ENCODE results near the gene NAGPA. TPM values are rescaled to one million over a fixed set of nuclear protein-coding genes. Genes with fewer than 3 reads are reported as not detected.
A peak's percentile ranks its signal among the peaks of the same experiment; 100 is the strongest.
"Not testable (repeated sequence)": the region's sequence is repeated elsewhere in the genome, so short reads cannot be mapped to it uniquely, and the experiment has no call there.

NAGPA gene, protein sequence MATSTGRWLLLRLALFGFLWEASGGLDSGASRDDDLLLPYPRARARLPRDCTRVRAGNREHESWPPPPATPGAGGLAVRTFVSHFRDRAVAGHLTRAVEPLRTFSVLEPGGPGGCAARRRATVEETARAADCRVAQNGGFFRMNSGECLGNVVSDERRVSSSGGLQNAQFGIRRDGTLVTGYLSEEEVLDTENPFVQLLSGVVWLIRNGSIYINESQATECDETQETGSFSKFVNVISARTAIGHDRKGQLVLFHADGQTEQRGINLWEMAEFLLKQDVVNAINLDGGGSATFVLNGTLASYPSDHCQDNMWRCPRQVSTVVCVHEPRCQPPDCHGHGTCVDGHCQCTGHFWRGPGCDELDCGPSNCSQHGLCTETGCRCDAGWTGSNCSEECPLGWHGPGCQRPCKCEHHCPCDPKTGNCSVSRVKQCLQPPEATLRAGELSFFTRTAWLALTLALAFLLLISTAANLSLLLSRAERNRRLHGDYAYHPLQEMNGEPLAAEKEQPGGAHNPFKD
- 10 to 100 TPM; 26.0 to 46.8 (median 30.8) TPM for total RNA-seq

DNA sequence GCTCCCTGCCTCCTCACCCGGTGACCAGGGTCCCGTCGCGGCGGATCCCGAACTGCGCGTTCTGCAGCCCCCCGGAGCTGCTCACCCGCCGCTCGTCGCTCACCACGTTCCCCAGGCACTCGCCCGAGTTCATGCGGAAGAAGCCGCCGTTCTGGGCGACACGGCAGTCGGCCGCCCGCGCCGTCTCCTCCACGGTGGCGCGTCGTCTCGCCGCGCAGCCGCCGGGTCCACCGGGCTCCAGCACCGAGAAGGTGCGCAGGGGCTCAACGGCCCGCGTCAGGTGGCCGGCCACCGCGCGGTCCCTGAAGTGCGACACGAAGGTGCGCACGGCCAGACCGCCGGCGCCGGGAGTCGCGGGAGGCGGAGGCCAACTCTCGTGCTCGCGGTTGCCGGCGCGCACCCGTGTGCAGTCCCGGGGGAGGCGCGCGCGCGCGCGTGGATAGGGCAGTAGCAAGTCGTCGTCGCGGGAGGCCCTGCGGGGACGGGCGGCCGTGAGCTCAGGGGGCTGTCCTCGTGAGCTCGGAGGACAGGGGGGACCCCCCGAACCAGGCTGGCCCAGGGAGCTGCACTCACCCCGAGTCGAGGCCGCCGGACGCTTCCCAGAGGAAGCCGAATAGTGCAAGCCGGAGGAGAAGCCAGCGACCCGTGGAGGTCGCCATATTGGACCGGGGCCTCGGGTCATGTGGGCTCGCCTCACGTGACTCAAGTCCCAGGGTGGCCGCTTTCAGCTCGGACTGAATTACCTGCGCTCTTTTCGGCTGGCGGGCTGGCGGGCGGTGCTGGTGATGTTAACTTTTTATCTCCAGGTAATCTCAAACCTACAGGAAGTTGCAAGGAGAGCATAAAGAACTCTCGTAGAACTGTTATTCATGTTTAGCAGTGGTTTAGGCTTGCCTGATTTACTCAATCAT, at the start of gene NAGPA:
NAGPA (minus strand) TSS at position 680 of the 911 bp plus-strand sequence; CDS start at position 659, 21 bp downstream.
- H3K36me3 ChIP-seq, result no peaks in the 10 kb centered on the region
- H3K9me3 ChIP-seq, result no peaks in the 10 kb centered on the region
- 0 to 1% methylated on average over 8 to 15 of the region's 104 CpGs for WGBS, 2 donors
- intact Hi-C loops (cut with DNase I), result no loop called here
- TF ChIP-seq POLR2A (IDR thresholded peaks at IDR 0.05), result peak; percentile 28 to 34
- TF ChIP-seq, protein P1, sequence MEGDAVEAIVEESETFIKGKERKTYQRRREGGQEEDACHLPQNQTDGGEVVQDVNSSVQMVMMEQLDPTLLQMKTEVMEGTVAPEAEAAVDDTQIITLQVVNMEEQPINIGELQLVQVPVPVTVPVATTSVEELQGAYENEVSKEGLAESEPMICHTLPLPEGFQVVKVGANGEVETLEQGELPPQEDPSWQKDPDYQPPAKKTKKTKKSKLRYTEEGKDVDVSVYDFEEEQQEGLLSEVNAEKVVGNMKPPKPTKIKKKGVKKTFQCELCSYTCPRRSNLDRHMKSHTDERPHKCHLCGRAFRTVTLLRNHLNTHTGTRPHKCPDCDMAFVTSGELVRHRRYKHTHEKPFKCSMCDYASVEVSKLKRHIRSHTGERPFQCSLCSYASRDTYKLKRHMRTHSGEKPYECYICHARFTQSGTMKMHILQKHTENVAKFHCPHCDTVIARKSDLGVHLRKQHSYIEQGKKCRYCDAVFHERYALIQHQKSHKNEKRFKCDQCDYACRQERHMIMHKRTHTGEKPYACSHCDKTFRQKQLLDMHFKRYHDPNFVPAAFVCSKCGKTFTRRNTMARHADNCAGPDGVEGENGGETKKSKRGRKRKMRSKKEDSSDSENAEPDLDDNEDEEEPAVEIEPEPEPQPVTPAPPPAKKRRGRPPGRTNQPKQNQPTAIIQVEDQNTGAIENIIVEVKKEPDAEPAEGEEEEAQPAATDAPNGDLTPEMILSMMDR (IDR thresholded peaks at IDR 0.05), result no peak
- peaks cover 14 to 15% of the 10 kb centered on the region in 2 donors for H3K4me1 ChIP-seq
- no peaks in the 10 kb centered on the region for H3K27me3 ChIP-seq
- peak within 1 kb of the TSS; percentile 67 to 98 (median 84) for H3K4me3 ChIP-seq (replicated peaks in 1 of 3)
- H3K27ac ChIP-seq, result peak within 1 kb of the TSS in 2 of 3 donors; percentile 45 to 47
- peak; percentile 91 to 93 for DNase-seq

DNA sequence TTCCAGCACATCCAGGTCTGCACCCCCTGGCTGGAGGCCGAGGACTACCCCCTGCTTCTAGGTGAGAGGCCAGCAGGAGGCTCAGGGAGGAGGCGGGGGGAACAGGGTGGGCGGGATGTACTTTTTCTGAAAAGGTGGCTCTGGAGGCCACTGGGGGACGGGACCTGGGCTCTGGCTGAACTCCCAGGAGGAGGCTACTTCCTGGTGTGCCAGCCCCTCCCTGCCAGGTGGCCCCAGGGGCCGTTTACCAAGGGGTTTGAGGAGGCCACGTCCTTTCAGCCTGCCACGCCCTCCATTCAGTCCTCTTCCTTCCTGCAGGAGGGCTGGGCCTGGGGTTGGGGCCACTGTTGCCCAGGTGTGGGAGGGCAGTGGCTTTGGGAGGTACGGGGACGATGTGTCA, 47.3 kb upstream of the NAGPA start:
- H3K36me3 ChIP-seq, result peaks cover 10 to 23% of the 10 kb centered on the region in 2 donors

DNA sequence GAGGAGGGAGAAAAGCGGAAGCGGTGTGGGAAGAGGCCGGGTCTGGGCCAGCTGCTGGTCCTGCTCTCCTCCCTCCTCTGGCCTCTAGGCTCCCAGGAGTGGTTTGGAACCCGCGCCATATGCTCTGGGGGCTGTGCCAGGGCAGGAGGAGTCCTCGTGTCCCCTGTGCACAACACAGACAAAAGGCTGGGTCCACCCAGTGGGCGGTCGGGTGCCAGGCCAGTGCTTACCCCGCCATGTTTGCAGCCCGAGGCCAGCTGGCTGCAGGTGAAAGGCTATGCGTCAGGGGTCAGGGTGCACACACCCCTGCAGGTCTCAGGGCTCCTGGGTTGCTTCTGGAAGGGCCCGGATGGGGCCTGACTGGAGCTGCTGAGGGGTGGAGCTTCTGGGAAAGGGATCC, 46.7 kb upstream of the NAGPA start:
- H3K9me3 ChIP-seq; H3K4me3 ChIP-seq (replicated peaks in 1 of 3); H3K27ac ChIP-seq; H3K4me1 ChIP-seq; DNase-seq; intact Hi-C loops (cut with DNase I); H3K27me3 ChIP-seq: not testable (repeated sequence)
- WGBS, 2 donors, result 91 to 95% methylated on average over 6 to 12 of the region's 12 CpGs
- peaks cover 15 to 23% of the 10 kb centered on the region in 2 donors for H3K36me3 ChIP-seq

More for the DNA sequence above, 47.3 kb upstream of the NAGPA start:
- H3K27ac ChIP-seq; H3K4me1 ChIP-seq; H3K9me3 ChIP-seq; intact Hi-C loops (cut with DNase I); DNase-seq; H3K4me3 ChIP-seq (replicated peaks in 1 of 3); H3K27me3 ChIP-seq: not testable (repeated sequence)
- WGBS, 2 donors, result 89 to 100% methylated on average over 1 to 7 of the region's 9 CpGs

DNA sequence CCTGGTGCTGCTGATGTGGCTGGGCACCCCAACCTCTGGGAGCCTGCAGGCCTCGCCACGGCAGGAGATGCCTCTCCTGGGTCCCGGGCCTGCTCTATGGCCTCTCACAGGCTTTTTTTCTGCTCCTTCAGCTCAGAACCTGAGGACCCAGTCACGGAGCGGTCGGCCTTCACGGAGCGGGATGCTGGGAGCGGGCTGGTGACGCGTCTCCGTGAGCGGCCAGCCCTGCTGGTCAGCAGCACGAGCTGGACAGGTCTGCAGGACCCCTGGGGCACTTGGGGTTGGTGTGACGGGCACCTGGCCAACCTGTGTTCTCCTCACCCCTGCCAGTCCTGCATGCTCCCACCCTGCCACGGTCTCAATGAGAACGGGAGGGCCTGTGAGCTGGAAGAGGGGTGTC, 44.9 kb upstream of the NAGPA start:
- peaks cover 15 to 26% of the 10 kb centered on the region in 2 donors for H3K36me3 ChIP-seq
- H3K4me3 ChIP-seq (replicated peaks in 1 of 3), result no peak overlapping the region
- H3K27me3 ChIP-seq, result no peaks in the 10 kb centered on the region
- intact Hi-C loops (cut with DNase I), result no loop called here
- H3K4me1 ChIP-seq, result no peaks in the 10 kb centered on the region
- no peak for DNase-seq
- WGBS, 2 donors, result 0 to 83% methylated on average over 2 to 14 of the region's 17 CpGs
- TF ChIP-seq, protein P1 (IDR thresholded peaks at IDR 0.05), result no peak
- no peak for TF ChIP-seq POLR2A (IDR thresholded peaks at IDR 0.05)
- no peak overlapping the region for H3K27ac ChIP-seq
- H3K9me3 ChIP-seq, result no peaks in the 10 kb centered on the region

DNA sequence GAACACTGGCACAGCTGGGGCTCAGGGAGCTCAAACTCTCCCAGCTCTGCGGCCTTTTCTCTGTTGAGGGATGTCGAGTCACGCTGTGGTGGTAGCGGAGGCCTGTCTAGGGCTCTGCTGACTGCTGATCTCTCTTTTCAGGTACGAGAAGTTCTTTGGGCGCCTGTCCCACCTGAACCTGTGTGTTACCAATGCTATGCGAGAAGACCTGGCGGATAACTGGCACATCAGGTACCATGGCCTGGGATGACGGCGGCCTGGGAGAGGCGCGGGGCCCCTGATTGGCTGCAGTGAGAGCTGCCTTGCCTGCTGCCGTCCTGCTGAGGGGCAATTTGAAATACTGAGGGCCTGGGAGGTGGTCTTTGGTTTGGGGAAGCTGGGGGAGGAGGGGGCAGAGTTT, 43.6 kb upstream of the NAGPA start:
- intact Hi-C loops (cut with DNase I), result no loop called here
- TF ChIP-seq POLR2A (IDR thresholded peaks at IDR 0.05), result no peak
- TF ChIP-seq, protein P1 (IDR thresholded peaks at IDR 0.05), result no peak
- Histone ChIP-seq H3K27ac (no peak overlapping the region), H3K4me1 (peaks cover 0 to 7% of the 10 kb centered on the region in 2 donors), H3K9me3 (no peaks in the 10 kb centered on the region), H3K4me3 (replicated peaks in 1 of 3) (no peak overlapping the region), H3K36me3 (peaks cover 15 to 26% of the 10 kb centered on the region in 2 donors), H3K27me3 (no peaks in the 10 kb centered on the region)
- no peak for DNase-seq
- 97 to 99% methylated on average over 12 to 13 of the region's 13 CpGs for WGBS, 2 donors

Data from thyroid gland (tissue), 4 donors.